ENCODE data around the gene SIGLEC1.

SIGLEC1 gene

GRCh38 chr20:3663031-3663701, 49.2 kb downstream of the SIGLEC1 start, which contains the start of gene GFRA4:
TSS of gene GFRA4 (minus strand) at chr20:3663399. CDS start at chr20:3663399, 0 bp downstream.
- DNase-seq (ENCODE audit: insufficient read length, low spot score) (no peak), FAIRE-seq (no peak)
- TF ChIP-seq CTCF (IDR thresholded peaks at IDR 0.05; ENCODE audit: insufficient read depth, missing control alignments): no peak

All from D721Med (cell line).